ENCODE data around the gene JKAMP. TPM values are rescaled to one million over a fixed set of nuclear protein-coding genes. Genes with fewer than 3 reads are reported as not detected.

Gene JKAMP
- total RNA-seq, 1 experiment from 2014 or later = 46.5 TPM

- H3K9ac ChIP-seq (ENCODE audit: low read length) = no peak overlapping the region
- no peak overlapping the region for H3K27ac ChIP-seq (ENCODE audit: low read depth, low read length)
- no peaks in the 10 kb centered on the region for H4K20me1 ChIP-seq (ENCODE audit: insufficient read depth)
- CTCF ChIA-PET = no interaction called here
- no peak for DNase-seq (ENCODE audit: low read depth, low spot score)
- no peaks in the 10 kb centered on the region for H3K79me2 ChIP-seq (ENCODE audit: insufficient read depth, low read length)
- H3K4me1 ChIP-seq (ENCODE audit: control insufficient read depth in 1 of 2, insufficient read depth in 2 of 2, low read length in 2 of 2) = no peaks in the 10 kb centered on the region
- intact Hi-C loops (cut with micrococcal nuclease) = no loop called here
- BruUV-seq (replicated peaks) = no TSS peak
- H3K9me2 ChIP-seq (ENCODE audit: insufficient read depth) = no peaks in the 10 kb centered on the region
- POLR2A ChIA-PET = no interaction called here
- no peaks in the 10 kb centered on the region for H3K27me3 ChIP-seq (ENCODE audit: insufficient read depth, low read length)
- H3K36me3 ChIP-seq (ENCODE audit: control insufficient read depth in 1 of 2, insufficient read depth in 2 of 2, low read length in 2 of 2) = peaks cover 0 to 16% of the 10 kb centered on the region in 2 experiments; a peak in 1 of 4 replicates
- no peaks in the 10 kb centered on the region for H3K9me3 ChIP-seq (ENCODE audit: control insufficient read depth in 1 of 2, insufficient read depth in 1 of 2, low read depth in 1 of 2, low read length in 2 of 2)
- no peak for ATAC-seq
- no peak for TF ChIP-seq ATF3 (IDR thresholded peaks at IDR 0.05)
- no peak for TF ChIP-seq SP1 (IDR thresholded peaks at IDR 0.05; ENCODE audit: low read depth)
- TF ChIP-seq FOSL1 (IDR thresholded peaks at IDR 0.05; ENCODE audit: low read depth) = no peak
- no peak for TF ChIP-seq SIN3A (IDR thresholded peaks at IDR 0.05; ENCODE audit: low read depth)
- TF ChIP-seq JUND (IDR thresholded peaks at IDR 0.05) = no peak
- TF ChIP-seq TCF7L2 (IDR thresholded peaks at IDR 0.05; ENCODE audit: borderline replicate concordance, extremely low read depth, insufficient read depth, insufficient read length) = no peak
- no peak for TF ChIP-seq SRF (IDR thresholded peaks at IDR 0.05; ENCODE audit: low read depth)
- TF ChIP-seq EGR1 (IDR thresholded peaks at IDR 0.05; ENCODE audit: low read depth) = no peak
- no peak for TF ChIP-seq CBX3 (IDR thresholded peaks at IDR 0.05; ENCODE audit: low read depth)
- no peak for TF ChIP-seq POLR2AphosphoS5 (IDR thresholded peaks at IDR 0.05; ENCODE audit: low read depth, low read length)
- no peak for TF ChIP-seq YY1 (IDR thresholded peaks at IDR 0.05; ENCODE audit: extremely low read depth, insufficient replicate concordance, low read depth, low read length)
- no peak for TF ChIP-seq REST (IDR thresholded peaks at IDR 0.05; ENCODE audit: low read depth)
- TF ChIP-seq EZH2 (IDR thresholded peaks at IDR 0.05) = no peak
- TF ChIP-seq ZBTB33 (IDR thresholded peaks at IDR 0.05; ENCODE audit: extremely low read depth, insufficient replicate concordance, low read length) = no peak
- no peak for TF ChIP-seq ZNF274 (IDR thresholded peaks at IDR 0.05; ENCODE audit: low read depth, low read length)
- TF ChIP-seq CEBPB (IDR thresholded peaks at IDR 0.05; ENCODE audit: low read depth) = no peak
- TF ChIP-seq POLR2A (IDR thresholded peaks at IDR 0.05; ENCODE audit: borderline replicate concordance, extremely low read depth, insufficient read depth, insufficient read length) = no peak
- H3K4me3 ChIP-seq (replicated peaks in 1 of 2; ENCODE audit: low read depth in 1 of 2, low read length in 2 of 2) = no peak overlapping the region
- RAD21 ChIA-PET (ENCODE audit: low non-redundant PET in 1 of 2, low total read pairs in 2 of 2, uncharacterized antibody in 2 of 2, unreplicated experiment in 2 of 2) = no interaction called here
- no peak overlapping the region for H3K4me2 ChIP-seq (ENCODE audit: low read length)
- no peak overlapping the region for H2AFZ ChIP-seq (ENCODE audit: low read depth, low read length, poor library complexity, severe bottlenecking)
Measured at GRCh38 chr14:59455411-59455810, 28.9 kb upstream of the JKAMP start.

Measured in HCT116 (cell line).